ENCODE data around the gene HNRNPL.

DNA sequence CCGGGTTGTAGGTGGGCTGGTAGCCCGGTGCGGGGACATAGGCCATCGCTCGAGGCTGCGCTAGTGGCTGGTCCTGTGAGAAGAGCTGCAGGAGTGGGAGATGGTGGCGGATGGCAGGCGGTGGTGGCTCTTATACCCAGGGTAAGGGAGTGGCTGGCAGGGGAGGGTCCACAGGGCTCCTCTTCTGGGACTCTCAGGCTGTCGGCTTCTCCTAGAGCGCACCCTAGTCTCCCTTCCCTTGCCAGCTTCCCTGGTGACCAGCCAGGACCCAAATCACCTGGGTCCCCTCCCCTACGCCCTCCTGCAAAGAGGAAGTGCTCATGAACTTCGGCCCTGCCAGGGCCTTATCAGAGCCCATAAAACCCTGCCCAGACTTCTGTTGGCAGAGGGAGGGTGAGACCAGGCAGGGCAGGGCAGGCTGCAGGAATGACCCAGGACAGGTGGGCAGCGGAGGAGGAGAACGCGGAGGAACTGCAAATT lies 36.9 kb downstream of the HNRNPL start, which contains the start of gene LGALS4:
- TF ChIP-seq ZNF274 (IDR thresholded peaks at IDR 0.05; ENCODE audit: low read depth, low read length) (no peak), YY1 (IDR thresholded peaks at IDR 0.05; ENCODE audit: insufficient read depth, insufficient read length) (no peak), SUZ12 (IDR thresholded peaks at IDR 0.05; ENCODE audit: extremely low read depth, insufficient read depth, insufficient read length) (no peak)
